ENCODE measurements around the gene SPATA18.

DNA sequence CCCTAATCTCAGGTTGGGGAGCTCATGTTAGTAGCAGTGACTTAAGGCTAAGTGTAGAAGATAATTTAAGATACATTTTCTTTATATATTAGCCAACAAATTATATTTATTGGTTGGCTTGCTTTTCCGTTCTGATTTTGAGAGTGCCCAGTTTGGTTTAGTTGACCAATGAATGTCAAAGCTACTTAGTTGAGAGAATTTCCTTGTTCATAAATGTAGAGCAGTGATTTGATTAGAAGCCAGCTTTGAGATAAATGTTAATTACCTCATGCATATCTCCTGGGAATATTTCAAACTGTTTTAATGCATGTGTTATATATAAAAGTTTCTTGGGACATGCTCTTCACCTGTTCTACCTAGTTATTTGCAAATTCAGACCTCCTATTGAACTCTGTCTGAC lies 44.3 kb downstream of the SPATA18 start:
- TF ChIP-seq POLR2A (IDR thresholded peaks at IDR 0.05): no peak
- TF ChIP-seq, protein P1, sequence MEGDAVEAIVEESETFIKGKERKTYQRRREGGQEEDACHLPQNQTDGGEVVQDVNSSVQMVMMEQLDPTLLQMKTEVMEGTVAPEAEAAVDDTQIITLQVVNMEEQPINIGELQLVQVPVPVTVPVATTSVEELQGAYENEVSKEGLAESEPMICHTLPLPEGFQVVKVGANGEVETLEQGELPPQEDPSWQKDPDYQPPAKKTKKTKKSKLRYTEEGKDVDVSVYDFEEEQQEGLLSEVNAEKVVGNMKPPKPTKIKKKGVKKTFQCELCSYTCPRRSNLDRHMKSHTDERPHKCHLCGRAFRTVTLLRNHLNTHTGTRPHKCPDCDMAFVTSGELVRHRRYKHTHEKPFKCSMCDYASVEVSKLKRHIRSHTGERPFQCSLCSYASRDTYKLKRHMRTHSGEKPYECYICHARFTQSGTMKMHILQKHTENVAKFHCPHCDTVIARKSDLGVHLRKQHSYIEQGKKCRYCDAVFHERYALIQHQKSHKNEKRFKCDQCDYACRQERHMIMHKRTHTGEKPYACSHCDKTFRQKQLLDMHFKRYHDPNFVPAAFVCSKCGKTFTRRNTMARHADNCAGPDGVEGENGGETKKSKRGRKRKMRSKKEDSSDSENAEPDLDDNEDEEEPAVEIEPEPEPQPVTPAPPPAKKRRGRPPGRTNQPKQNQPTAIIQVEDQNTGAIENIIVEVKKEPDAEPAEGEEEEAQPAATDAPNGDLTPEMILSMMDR (IDR thresholded peaks at IDR 0.05): no peak
